ENCODE results near the gene PPP2R5A. TPM values are rescaled to one million over a fixed set of nuclear protein-coding genes. Genes with fewer than 3 reads are reported as not detected.

PPP2R5A gene
- total RNA-seq, 2 experiments from 2014 or later, result 59.9 to 63.9 TPM

Other genes with a start within 250 kb of the PPP2R5A start
- 10 to 100 TPM; 29.9 to 34.8 TPM for gene INTS7, start 249.9 kb upstream of the PPP2R5A start, total RNA-seq
- 10 to 100 TPM; 64.9 to 72.1 TPM for gene DTL, start 249.7 kb upstream of the PPP2R5A start, total RNA-seq
- 10 to 100 TPM in 1 of 2 experiments, 1 to 10 TPM in 1; 9.0 to 12.2 TPM for gene PACC1, start 129.5 kb downstream of the PPP2R5A start, total RNA-seq
- gene NENF, start 147.5 kb downstream of the PPP2R5A start, total RNA-seq, result 10 to 100 TPM; 28.3 to 29.3 TPM